RWPE1 (cell line): ENCODE measurements around the gene PRR23E.

Experiments used
- CTCF ChIA-PET: fragments of 350-600 bp; sonication (Branson Sonifier 250); formaldehyde crosslinking; extraction: SDS; loops from one replicate; lab custom pipeline; 2021; lab: Yijun Ruan, JAX
- POLR2A ChIA-PET: fragments of 400-600 bp; formaldehyde crosslinking; extraction: SDS; loops from one replicate; lab custom pipeline; 2020; ENCODE audit warnings: antibody characterized with exemption; ENCODE audit not compliant: low non-redundant PET; lab: Yijun Ruan, JAX
- DNase-seq: peaks from one replicate; pipeline ENCODE4 v3.0.0; 2012; ENCODE audit warnings: low spot score
- H3K27ac ChIP-seq: fragments of 450-650 bp; 2 replicates; pipeline ENCODE4 v1.5.1; 2017
- CTCF ChIP-seq: fragments of 450-650 bp; conservative IDR thresholded peaks from 2 replicates; pipeline ENCODE4 v1.5.1; 2017; ENCODE audit warnings: low read depth, mild to moderate bottlenecking

PRR23E gene

GRCh38 chr3:127174284-127174683, 18.6 kb upstream of the PRR23E start:
- POLR2A ChIA-PET = no interaction called here
- H3K27ac ChIP-seq = no peak overlapping the region
- CTCF ChIA-PET = no interaction called here
- no peak for TF ChIP-seq CTCF
- DNase-seq = no peak

- POLR2A ChIA-PET = no interaction called here
- no peak overlapping the region for H3K27ac ChIP-seq
- CTCF ChIA-PET = no interaction called here
- TF ChIP-seq CTCF = no peak
- DNase-seq = no peak
These were observed 18.2 kb upstream of the PRR23E start for GRCh38 chr3:127174715-127175140.

GRCh38 chr3:127175272-127175671, 17.7 kb upstream of the PRR23E start:
- H3K27ac ChIP-seq = no peak overlapping the region
- ChIA-PET POLR2A (no interaction called here), CTCF (no interaction called here)
- no peak for DNase-seq
- TF ChIP-seq CTCF = no peak

- POLR2A ChIA-PET = no interaction called here
- no peak overlapping the region for H3K27ac ChIP-seq
- CTCF ChIA-PET = interaction anchor here (0.7 to 0.8 kb wide), 2 partner anchors 41 to 164 kb away, joined by 3 to 4 read pairs; no protein-coding TSS in a partner anchor
- DNase-seq = no peak
- no peak for TF ChIP-seq CTCF
These were observed 15.7 kb upstream of the PRR23E start for GRCh38 chr3:127177226-127177625.

- CTCF ChIA-PET = no interaction called here
- DNase-seq = no peak
- no peak for TF ChIP-seq CTCF
- H3K27ac ChIP-seq = no peak overlapping the region
- POLR2A ChIA-PET = no interaction called here
These were observed 12.1 kb upstream of the PRR23E start for GRCh38 chr3:127180859-127181258.

- no peak overlapping the region for H3K27ac ChIP-seq
- DNase-seq = no peak
- ChIA-PET POLR2A (interaction anchor here (0.7 kb wide), 1 partner anchor 1736 kb away, joined by 6 read pairs; no protein-coding TSS in a partner anchor), CTCF (interaction anchor here (0.6 kb wide), 1 partner anchor 793 kb away, joined by 3 read pairs; no protein-coding TSS in a partner anchor)
- no peak for TF ChIP-seq CTCF
These were observed 10.5 kb upstream of the PRR23E start for GRCh38 chr3:127182431-127182830.
